Measurements from ENCODE around the gene OLIG1.

Gene OLIG1

GRCh38 chr21:33112681-33113080, 42.7 kb downstream of the OLIG1 start:
- no peak for TF ChIP-seq GATA3 (IDR thresholded peaks at IDR 0.05; ENCODE audit: low read depth, low read length)
- no peak for TF ChIP-seq GATA2 (IDR thresholded peaks at IDR 0.05; ENCODE audit: low read depth, low read length)

- TF ChIP-seq GATA3 (IDR thresholded peaks at IDR 0.05; ENCODE audit: low read depth, low read length) (no peak), GATA2 (IDR thresholded peaks at IDR 0.05; ENCODE audit: low read depth, low read length) (no peak)
Observed at GRCh38 chr21:33113131-33113530, 43.2 kb downstream of the OLIG1 start.

- TF ChIP-seq GATA3 (IDR thresholded peaks at IDR 0.05; ENCODE audit: low read depth, low read length) = no peak
- TF ChIP-seq GATA2 (IDR thresholded peaks at IDR 0.05; ENCODE audit: low read depth, low read length) = no peak
Observed at GRCh38 chr21:33114276-33114675, 44.3 kb downstream of the OLIG1 start.

GRCh38 chr21:33115631-33116510, 45.9 kb downstream of the OLIG1 start:
- TF ChIP-seq GATA3 (IDR thresholded peaks at IDR 0.05; ENCODE audit: low read depth, low read length) = no peak
- TF ChIP-seq GATA2 (IDR thresholded peaks at IDR 0.05; ENCODE audit: low read depth, low read length) = no peak

GRCh38 chr21:33116676-33117075, 46.7 kb downstream of the OLIG1 start:
- TF ChIP-seq GATA3 (IDR thresholded peaks at IDR 0.05; ENCODE audit: low read depth, low read length) (no peak), GATA2 (IDR thresholded peaks at IDR 0.05; ENCODE audit: low read depth, low read length) (no peak)

GRCh38 chr21:33117101-33117888, 47.4 kb downstream of the OLIG1 start:
- TF ChIP-seq GATA3 (IDR thresholded peaks at IDR 0.05; ENCODE audit: low read depth, low read length) = no peak

Measured in SH-SY5Y (cell line).